ENCODE measurements around the gene PARPBP. TPM values are rescaled to one million over a fixed set of nuclear protein-coding genes. Genes with fewer than 3 reads are reported as not detected.

The PARPBP gene
- total RNA-seq, 2 donors from 2014 or later: 0.52 TPM; not detected in 1

DNA sequence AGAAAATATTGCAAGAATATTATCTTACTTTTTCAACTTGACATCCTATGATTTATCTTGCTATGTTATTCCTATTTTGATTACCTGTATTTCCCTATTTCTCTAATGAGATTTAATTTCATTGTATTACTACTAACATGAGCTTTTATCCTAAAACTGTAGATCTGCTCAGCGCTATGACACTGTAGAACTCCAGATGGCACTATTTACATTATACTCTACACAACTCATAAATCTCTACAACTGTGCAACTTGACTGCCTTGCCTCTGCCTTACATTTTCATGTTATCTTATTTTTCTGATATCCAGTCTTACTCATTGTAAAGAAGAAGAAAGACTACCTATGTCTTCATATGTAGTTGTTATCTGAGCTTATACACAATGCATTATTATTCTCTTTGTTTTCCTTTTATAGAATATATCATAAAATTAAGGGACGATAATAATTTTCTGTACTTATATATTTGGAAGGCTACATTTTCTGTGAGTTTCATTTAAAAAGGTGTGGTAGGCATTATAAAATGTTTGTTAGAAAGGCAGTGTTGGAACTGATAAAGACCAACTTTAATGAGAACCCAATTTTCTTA, 24.2 kb upstream of the PARPBP start:
- H3K9me3 ChIP-seq: no peaks in the 10 kb centered on the region
- no peaks in the 10 kb centered on the region for H3K4me1 ChIP-seq
- DNase-seq (no peak), ATAC-seq (no peak)
- H3K4me3 ChIP-seq: no peak overlapping the region
- no peaks in the 10 kb centered on the region for H3K27me3 ChIP-seq
- no peak overlapping the region for H3K27ac ChIP-seq
- TF ChIP-seq POLR2A (IDR thresholded peaks at IDR 0.05) (no peak), CTCF (IDR thresholded peaks at IDR 0.05) (peak in 5 of 7 experiments; percentile 9 to 27 (median 17))
- H3K36me3 ChIP-seq (replicated peaks in 1 of 2; ENCODE audit: insufficient read depth in 1 of 2, low read depth in 2 of 2): peaks cover 0 to 4% of the 10 kb centered on the region in 2 donors
- 88 to 90% methylated on average over 2 of the region's 2 CpGs for WGBS, 2 donors
- intact Hi-C loops (cut with DNase I): no loop called here

DNA sequence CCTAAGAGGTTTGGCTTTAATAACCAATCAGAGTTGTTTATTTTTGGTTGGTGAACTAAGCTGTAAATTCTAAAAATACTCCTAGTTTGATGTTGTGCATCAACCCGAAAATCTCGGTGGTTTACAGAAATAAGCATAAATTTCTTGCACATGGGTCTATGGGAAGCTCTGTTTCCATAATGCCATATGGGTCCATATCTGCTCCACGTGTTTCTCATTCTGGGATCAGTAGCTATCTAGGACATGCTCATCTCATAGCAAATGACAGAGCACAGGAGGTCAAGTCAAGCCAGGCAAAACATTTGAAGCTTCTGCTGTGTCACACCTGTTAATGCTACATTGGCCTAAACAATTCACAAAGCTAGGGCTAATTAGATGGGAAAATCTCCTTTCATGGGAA, 23.1 kb upstream of the PARPBP start:
- H3K4me3 ChIP-seq: no peak overlapping the region
- intact Hi-C loops (cut with DNase I): no loop called here
- TF ChIP-seq POLR2A (IDR thresholded peaks at IDR 0.05) (no peak), CTCF (IDR thresholded peaks at IDR 0.05) (no peak)
- DNase-seq (no peak), ATAC-seq (no peak)
- peaks cover 0 to 4% of the 10 kb centered on the region in 2 donors for H3K36me3 ChIP-seq (replicated peaks in 1 of 2; ENCODE audit: insufficient read depth in 1 of 2, low read depth in 2 of 2)
- H3K27me3 ChIP-seq: no peaks in the 10 kb centered on the region
- H3K9me3 ChIP-seq: no peaks in the 10 kb centered on the region
- H3K4me1 ChIP-seq: no peaks in the 10 kb centered on the region
- 83% methylated on average over 3 of the region's 3 CpGs for WGBS, 2 donors
- H3K27ac ChIP-seq: no peak overlapping the region

- TF ChIP-seq CTCF (IDR thresholded peaks at IDR 0.05) (no peak), POLR2A (IDR thresholded peaks at IDR 0.05) (no peak)
- DNase-seq: no peak
- Histone ChIP-seq H3K4me1 (no peaks in the 10 kb centered on the region), H3K27ac (no peak overlapping the region), H3K36me3 (replicated peaks in 1 of 2; ENCODE audit: insufficient read depth in 1 of 2, low read depth in 2 of 2) (no peaks in the 10 kb centered on the region), H3K4me3 (no peak overlapping the region), H3K9me3 (no peaks in the 10 kb centered on the region), H3K27me3 (no peaks in the 10 kb centered on the region)
- intact Hi-C loops (cut with DNase I): no loop called here
- ATAC-seq: no peak
- 95 to 98% methylated on average over 3 of the region's 3 CpGs for WGBS, 2 donors
Measured at GRCh38 chr12:102106905-102107304, 13.1 kb upstream of the PARPBP start.

- DNase-seq (no peak), ATAC-seq (no peak)
- no peaks in the 10 kb centered on the region for H3K9me3 ChIP-seq
- H3K27ac ChIP-seq: no peak overlapping the region
- no peaks in the 10 kb centered on the region for H3K36me3 ChIP-seq (replicated peaks in 1 of 2; ENCODE audit: insufficient read depth in 1 of 2, low read depth in 2 of 2)
- intact Hi-C loops (cut with DNase I): no loop called here
- no peak overlapping the region for H3K4me3 ChIP-seq
- no peaks in the 10 kb centered on the region for H3K27me3 ChIP-seq
- H3K4me1 ChIP-seq: no peaks in the 10 kb centered on the region
- TF ChIP-seq POLR2A (IDR thresholded peaks at IDR 0.05) (no peak), CTCF (IDR thresholded peaks at IDR 0.05) (no peak)
- WGBS, 2 donors: 86 to 92% methylated on average over 1 of the region's 1 CpG
Measured at GRCh38 chr12:102107970-102108369, 12.0 kb upstream of the PARPBP start.

- ATAC-seq: no peak
- H3K36me3 ChIP-seq (replicated peaks in 1 of 2; ENCODE audit: insufficient read depth in 1 of 2, low read depth in 2 of 2): no peaks in the 10 kb centered on the region
- intact Hi-C loops (cut with DNase I): no loop called here
Measured at GRCh38 chr12:102110782-102111181, 9.2 kb upstream of the PARPBP start.

More at GRCh38 chr12:102110782-102111181, 9.2 kb upstream of the PARPBP start:
- Histone ChIP-seq H3K4me1 (no peaks in the 10 kb centered on the region), H3K27me3 (no peaks in the 10 kb centered on the region), H3K9me3 (no peaks in the 10 kb centered on the region), H3K27ac (no peak overlapping the region), H3K4me3 (no peak overlapping the region)
- TF ChIP-seq POLR2A (IDR thresholded peaks at IDR 0.05) (no peak), CTCF (IDR thresholded peaks at IDR 0.05) (no peak)
- DNase-seq: no peak
